Measurements from ENCODE around the gene ARID1B. TPM values are rescaled to one million over a fixed set of nuclear protein-coding genes. Genes with fewer than 3 reads are reported as not detected.
A peak's percentile ranks its signal among the peaks of the same experiment; 100 is the strongest.

ARID1B gene
- total and polyA plus RNA-seq, 12 donors, result 13.3 to 85.6 (median 50.9) TPM

GRCh38 chr6:156904176-156904967 lies 127.2 kb downstream of the ARID1B start:
- no peak for DNase-seq
- Histone ChIP-seq H3K4me1 (replicated peaks in 1 of 2) (peaks cover 0 to 9% of the 10 kb centered on the region in 2 donors), H3K36me3 (replicated peaks in 1 of 2) (no peaks in the 10 kb centered on the region), H3K9me3 (replicated peaks in 1 of 3) (no peaks in the 10 kb centered on the region), H3K27ac (no peak overlapping the region), H3K4me3 (no peak overlapping the region), H3K27me3 (no peaks in the 10 kb centered on the region)
- intact Hi-C loops (cut with DNase I), result no loop called here
- no peak for TF ChIP-seq CTCF (IDR thresholded peaks at IDR 0.05)
- TF ChIP-seq POLR2A (IDR thresholded peaks at IDR 0.05), result no peak
- WGBS, 4 donors, result 88 to 93% (median 90%) methylated on average over 2 of the region's 2 CpGs

GRCh38 chr6:156905801-156906200 lies 128.6 kb downstream of the ARID1B start:
- intact Hi-C loops (cut with DNase I), result no loop called here
- no peak overlapping the region for H3K27ac ChIP-seq
- DNase-seq, result no peak
- TF ChIP-seq POLR2A (IDR thresholded peaks at IDR 0.05) (no peak), CTCF (IDR thresholded peaks at IDR 0.05) (no peak)
- H3K4me3 ChIP-seq, result no peak overlapping the region
- peaks cover 0 to 15% of the 10 kb centered on the region in 2 donors for H3K4me1 ChIP-seq (replicated peaks in 1 of 2)
- no peaks in the 10 kb centered on the region for H3K36me3 ChIP-seq (replicated peaks in 1 of 2)
- no peaks in the 10 kb centered on the region for H3K9me3 ChIP-seq (replicated peaks in 1 of 3)
- WGBS, 4 donors, result 79 to 80% (median 80%) methylated on average over 1 of the region's 1 CpG
- H3K27me3 ChIP-seq, result no peaks in the 10 kb centered on the region

- Histone ChIP-seq H3K36me3 (replicated peaks in 1 of 2) (no peaks in the 10 kb centered on the region), H3K9me3 (replicated peaks in 1 of 3) (no peaks in the 10 kb centered on the region), H3K4me1 (replicated peaks in 1 of 2) (peaks cover 0 to 10% of the 10 kb centered on the region in 2 donors), H3K27ac (no peak overlapping the region), H3K27me3 (no peaks in the 10 kb centered on the region), H3K4me3 (no peak overlapping the region)
- peak in 3 of 7 donors; percentile 27 to 42 (median 34) for DNase-seq
- intact Hi-C loops (cut with DNase I), result no loop called here
- TF ChIP-seq POLR2A (IDR thresholded peaks at IDR 0.05) (no peak), CTCF (IDR thresholded peaks at IDR 0.05) (no peak)
- WGBS, 4 donors, result 67 to 80% (median 75%) methylated on average over 7 of the region's 7 CpGs
Measured at GRCh38 chr6:156906451-156906850, 129.3 kb downstream of the ARID1B start.

- DNase-seq, result peak in 5 of 7 donors; percentile 35 to 68 (median 43)
- Histone ChIP-seq H3K27me3 (no peaks in the 10 kb centered on the region), H3K9me3 (replicated peaks in 1 of 3) (no peaks in the 10 kb centered on the region), H3K4me3 (no peak overlapping the region), H3K27ac (no peak overlapping the region), H3K4me1 (replicated peaks in 1 of 2) (peaks cover 0 to 16% of the 10 kb centered on the region in 2 donors), H3K36me3 (replicated peaks in 1 of 2) (no peaks in the 10 kb centered on the region)
- no peak for TF ChIP-seq POLR2A (IDR thresholded peaks at IDR 0.05)
- no peak for TF ChIP-seq CTCF (IDR thresholded peaks at IDR 0.05)
- 50 to 57% (median 52%) methylated on average over 9 to 10 of the region's 10 CpGs for WGBS, 4 donors
- intact Hi-C loops (cut with DNase I), result no loop called here
Measured at GRCh38 chr6:156909212-156910010, 132.2 kb downstream of the ARID1B start.

Data from adrenal gland (tissue), 12 donors.